GM12875 (cell line): ENCODE results near the gene MOGAT2.

Experiments
- H3K4me3 ChIP-seq: one replicate; pipeline ENCODE4 v1.5.1; 2011; ENCODE audit warnings: low read depth, low read length, control low read depth
- CTCF ChIP-seq: IDR thresholded peaks from 2 replicates; pipeline ENCODE4 v1.5.1; 2011; ENCODE audit warnings: low read depth, mild to moderate bottlenecking, control low read depth, inconsistent platforms, low read length, moderate library complexity, borderline replicate concordance; ENCODE audit not compliant: insufficient read depth

Gene MOGAT2

GRCh38 chr11:75762158-75762557 is 44.5 kb downstream of the MOGAT2 start:
- H3K4me3 ChIP-seq: no peak overlapping the region
- TF ChIP-seq CTCF: no peak

GRCh38 chr11:75762885-75763284 is 45.2 kb downstream of the MOGAT2 start:
- TF ChIP-seq CTCF: no peak
- H3K4me3 ChIP-seq: no peak overlapping the region

DNA sequence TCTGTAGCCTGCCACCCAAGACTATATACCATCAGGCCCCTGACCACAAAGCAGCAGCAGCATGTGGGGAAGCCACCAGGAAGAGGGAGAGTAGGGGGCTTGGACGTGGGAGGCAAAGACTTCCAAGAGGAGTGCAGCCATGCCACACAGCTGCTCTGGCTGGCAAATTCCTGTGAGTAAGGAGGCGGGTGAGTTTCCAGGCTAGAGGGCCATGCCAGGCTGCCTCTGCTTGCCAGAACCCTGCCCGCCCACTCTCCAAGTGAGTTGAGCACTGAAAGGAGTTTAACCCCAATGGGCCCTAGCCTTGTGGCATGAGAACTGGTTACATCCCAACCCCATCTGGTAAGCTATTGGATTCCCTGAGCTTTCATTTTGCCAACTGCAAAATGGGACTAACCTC is 46.2 kb downstream of the MOGAT2 start:
- H3K4me3 ChIP-seq: no peak overlapping the region
- TF ChIP-seq CTCF: no peak

DNA sequence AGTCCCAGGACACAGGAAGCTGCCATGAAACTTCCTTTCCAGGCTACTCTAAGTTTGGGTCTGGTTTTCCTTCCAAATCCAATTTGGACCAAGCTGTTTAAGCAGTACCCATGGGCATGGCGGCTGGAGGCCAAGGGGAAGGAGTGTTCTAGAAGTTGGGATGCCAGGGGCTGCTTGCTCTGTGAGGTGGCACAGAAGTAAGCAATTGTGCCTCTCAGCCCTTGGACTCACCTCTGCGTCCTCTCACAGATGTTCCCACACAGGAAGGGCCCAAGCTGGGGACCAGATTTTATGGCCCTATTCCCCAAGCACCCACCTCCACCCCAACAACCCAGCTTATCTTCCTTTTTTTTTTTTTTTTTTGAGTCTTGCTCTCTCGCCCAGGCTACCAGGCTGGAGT is 47.5 kb downstream of the MOGAT2 start:
- H3K4me3 ChIP-seq: no peak overlapping the region
- no peak for TF ChIP-seq CTCF

DNA sequence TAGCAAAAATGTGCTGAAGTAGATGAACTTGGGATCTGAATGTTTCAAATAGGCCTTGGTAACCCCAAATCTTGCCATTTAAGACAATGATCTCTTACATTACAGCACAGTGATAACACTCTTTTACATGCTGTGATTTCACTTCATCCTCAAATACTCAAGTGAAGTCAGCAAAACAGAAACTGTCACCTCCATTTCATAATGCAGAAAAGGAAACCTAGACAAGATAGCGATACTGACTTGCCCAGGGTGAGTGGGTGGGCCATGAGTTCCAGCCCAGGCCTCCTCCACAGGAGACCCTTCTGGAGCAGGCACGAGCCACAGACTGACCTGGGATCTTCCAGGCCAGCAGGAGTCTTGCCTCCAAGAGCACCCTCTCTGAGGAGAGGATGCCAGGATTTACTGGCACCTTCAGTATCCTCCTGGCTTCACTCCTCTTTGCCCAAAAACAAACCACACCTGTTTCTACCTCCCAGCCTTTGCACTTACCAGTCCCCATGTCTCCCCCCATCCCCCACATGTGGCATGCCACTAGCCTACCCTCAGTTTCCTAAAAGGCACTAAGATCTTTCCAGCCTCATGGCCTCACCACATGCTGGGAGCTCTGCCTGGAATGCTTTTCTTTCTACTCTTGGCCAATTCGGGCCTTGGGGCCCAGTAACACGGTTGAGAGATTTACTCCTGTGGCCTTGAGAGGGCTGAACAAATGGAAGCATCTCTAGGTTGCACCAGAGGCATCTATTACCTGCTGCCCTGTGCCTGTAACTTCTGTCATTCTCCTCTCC is 49.0 kb downstream of the MOGAT2 start:
- no peak for TF ChIP-seq CTCF

GRCh38 chr11:75767228-75767572 is 49.6 kb downstream of the MOGAT2 start:
- no peak for TF ChIP-seq CTCF
- H3K4me3 ChIP-seq: no peak overlapping the region

More for the DNA sequence above, 49.0 kb downstream of the MOGAT2 start:
- H3K4me3 ChIP-seq: no peak overlapping the region

GRCh38 chr11:75767793-75768111 is 50.1 kb downstream of the MOGAT2 start:
- H3K4me3 ChIP-seq: no peak overlapping the region
- no peak for TF ChIP-seq CTCF
